SHP77 treated with DMSO at 0.1 percent for 48 hours (cell line): ENCODE measurements around the gene XPNPEP2.

ENCODE experiments used
- DNase-seq: peaks from one replicate; lab custom pipeline; 2025; lab: John Stamatoyannopoulos, UW

Gene XPNPEP2, protein sequence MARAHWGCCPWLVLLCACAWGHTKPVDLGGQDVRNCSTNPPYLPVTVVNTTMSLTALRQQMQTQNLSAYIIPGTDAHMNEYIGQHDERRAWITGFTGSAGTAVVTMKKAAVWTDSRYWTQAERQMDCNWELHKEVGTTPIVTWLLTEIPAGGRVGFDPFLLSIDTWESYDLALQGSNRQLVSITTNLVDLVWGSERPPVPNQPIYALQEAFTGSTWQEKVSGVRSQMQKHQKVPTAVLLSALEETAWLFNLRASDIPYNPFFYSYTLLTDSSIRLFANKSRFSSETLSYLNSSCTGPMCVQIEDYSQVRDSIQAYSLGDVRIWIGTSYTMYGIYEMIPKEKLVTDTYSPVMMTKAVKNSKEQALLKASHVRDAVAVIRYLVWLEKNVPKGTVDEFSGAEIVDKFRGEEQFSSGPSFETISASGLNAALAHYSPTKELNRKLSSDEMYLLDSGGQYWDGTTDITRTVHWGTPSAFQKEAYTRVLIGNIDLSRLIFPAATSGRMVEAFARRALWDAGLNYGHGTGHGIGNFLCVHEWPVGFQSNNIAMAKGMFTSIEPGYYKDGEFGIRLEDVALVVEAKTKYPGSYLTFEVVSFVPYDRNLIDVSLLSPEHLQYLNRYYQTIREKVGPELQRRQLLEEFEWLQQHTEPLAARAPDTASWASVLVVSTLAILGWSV

DNA sequence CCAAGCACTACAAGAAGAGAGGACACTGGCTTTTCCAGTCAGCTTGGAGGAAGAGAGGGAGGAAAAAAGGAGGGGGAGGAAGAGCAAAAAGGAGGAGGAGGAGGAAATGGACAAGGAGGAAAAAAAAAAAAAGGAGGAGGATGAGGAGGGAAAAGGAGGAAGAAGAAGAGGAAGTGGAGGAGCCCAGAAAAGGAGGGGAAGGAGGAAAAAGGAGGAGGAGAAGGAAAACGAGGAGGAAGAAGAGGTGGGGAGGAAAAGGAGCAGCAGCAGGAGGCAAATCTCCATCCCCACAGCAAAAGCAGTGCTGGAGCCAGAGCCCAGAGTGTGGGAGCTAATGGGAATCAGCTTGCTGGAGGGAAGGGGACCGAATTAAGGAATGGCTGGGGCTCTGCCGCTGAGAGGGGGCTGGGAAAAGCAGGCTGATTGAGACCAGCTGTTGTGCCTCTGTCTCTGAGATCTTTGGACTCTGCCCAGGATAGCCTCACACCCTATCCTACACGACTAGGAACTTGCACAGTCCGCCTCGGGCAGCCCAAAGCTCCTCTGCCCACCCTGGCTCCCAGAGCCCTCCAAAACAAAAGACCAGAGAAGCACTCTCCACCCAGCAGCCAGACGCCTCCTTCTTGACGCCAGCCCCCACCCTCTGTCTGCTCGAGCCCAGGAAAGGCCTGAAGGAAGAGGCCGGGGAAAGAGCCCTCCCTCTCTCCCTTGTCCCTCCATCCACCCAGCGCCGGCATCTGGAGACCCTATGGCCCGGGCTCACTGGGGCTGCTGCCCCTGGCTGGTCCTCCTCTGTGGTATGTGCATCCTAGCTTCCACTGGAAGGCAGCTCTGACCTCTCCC, at the start of gene XPNPEP2:
TSS of gene XPNPEP2 (plus strand) at position 514 of the 843 bp plus-strand sequence. CDS start at position 749, 235 bp downstream.
- no peak for DNase-seq

DNA sequence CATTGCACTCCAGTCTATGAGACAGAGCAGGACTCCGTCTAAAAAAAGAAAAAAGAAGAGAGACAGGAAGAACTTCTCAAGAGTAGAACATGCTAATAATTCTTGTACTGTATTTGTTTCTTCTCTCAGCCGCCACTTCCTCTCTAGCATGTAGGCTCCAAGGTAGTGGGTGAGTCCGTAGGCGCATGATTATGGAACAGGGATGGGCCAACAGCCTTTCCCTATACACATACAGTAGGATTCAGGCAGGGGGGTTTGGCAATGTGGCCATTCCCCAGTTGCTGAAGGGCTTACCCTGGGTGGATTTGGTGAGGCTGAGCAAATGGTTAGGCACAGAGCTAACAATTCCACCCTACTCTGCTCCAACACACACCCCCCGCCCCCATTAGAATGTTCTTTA, 49.0 kb upstream of the XPNPEP2 start:
- no peak for DNase-seq

DNA sequence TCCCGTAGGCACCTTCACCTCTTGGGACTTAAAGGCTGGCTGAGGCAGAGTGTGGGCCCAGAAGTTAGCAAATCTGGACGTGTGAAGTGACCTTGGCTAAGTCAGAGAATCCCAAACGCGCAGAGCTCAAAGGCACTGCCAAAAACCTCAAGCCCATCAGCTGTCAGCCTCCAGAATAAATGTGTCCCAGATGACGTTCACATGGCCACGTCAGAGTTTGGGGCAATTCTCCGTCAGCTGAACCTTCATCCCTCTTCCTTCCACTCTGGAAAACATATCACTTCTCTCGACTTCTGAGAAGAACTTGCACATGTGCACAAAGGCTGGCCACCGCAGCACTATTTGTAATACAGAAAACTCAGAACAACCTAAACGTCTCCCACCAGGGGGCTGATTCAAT, 48.3 kb upstream of the XPNPEP2 start:
- no peak for DNase-seq

DNA sequence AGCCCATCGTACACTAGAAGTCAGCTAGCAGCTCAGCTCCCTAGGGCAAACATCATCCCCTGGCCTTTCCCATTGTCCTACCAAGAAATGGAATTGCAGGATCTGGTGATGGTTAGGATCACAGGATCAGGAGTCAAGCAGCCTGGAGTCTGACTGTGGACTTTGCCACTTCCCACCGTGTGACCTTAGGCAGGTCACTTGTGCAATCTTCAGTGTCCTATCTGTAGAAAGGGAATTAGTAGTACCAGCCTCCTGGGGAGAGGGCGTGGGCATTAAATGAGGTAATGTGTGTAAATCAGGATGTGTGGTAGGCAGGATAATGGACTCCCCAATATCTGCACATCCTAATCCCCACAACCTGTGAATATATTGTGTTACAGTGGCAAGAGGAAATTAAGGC, 45.4 kb upstream of the XPNPEP2 start:
- no peak for DNase-seq

DNA sequence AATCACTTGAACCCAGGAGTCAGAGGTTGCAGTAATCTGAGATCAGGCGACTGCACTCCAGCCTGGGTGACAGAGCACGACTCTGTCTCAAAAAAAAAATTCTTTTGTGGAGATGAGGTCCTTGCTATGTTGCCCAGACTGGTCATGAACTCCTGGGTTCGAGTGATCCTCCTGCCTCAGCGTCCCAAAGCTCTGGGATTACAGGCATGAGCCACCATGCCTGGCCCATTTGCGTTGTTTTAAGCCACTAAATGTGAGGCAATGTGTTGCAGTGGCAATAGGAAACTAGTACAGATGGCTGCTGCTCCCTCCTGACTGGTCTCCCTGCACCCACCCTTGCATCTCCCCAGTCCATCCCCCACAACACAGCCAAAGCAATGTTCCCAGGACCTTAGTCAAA, 44.0 kb upstream of the XPNPEP2 start:
- no peak for DNase-seq

DNA sequence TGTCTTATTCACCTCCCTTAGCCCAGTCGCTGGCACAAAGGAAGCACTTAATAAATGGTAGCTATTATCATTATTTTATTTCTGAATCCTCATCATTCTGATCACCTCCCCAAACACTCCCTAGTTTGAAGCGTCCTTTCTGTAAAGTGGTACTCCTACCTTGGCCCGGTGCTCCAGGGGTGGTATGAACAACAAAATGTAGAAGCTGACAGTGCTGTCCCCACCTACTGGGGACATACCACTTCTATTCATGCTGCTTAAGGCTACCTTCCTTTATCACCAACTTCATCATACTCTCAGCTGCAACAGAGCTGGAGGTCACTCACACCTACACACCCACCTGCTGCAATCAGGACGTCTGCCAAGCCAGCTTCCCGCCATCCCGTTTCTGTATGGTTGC, 43.2 kb upstream of the XPNPEP2 start:
- DNase-seq = no peak

DNA sequence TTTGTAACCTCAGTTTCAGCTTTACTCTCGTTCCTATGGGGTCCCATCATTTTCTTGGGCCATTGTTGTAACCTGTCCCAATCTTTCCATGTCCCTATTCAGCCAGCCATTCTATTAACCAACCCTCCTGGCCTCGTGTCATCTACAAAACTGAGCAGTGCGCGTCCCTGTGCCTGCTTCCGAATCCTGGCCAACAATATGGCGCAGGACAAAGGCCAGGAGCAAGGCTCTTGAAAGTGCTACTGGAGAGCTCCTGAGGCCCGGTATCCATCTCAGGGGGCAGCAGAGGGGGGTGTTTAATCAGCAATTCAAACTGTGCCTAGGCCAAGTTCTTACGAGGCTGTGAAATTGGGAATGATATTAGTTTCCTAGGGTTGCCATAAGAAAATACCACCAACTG, 42.8 kb upstream of the XPNPEP2 start:
- DNase-seq = no peak

DNA sequence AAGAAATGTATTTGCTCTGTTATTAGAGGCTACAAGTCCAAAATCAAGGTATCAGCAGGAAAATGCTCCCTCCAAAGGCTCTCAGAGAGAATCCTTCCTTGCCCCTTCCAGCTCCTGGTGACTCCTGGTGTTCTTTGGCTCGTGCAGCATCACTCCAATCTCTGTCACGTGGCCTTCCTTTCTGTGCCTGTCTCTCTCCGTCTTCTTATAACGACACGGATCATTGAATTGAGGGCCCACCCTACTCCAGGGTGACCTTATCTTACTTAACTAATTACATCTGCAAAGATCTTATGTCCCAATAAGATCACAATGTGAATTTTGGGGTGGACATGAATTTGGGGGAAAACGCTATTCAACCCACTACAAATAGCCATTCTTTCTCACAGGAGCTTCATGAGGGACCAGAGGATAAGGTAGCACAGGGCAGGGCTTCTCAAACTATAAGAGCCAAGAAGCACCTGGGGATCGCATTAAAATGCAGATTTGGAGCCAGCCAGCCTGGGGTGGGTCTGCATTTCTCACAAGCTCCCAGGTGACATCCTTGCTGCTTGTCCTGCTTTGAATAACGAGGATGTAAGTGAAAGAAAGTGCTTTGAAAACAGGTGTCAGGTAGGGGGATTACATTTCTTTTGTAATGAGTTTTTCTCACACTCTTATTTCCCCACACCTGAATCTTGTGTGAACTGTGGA, 42.2 kb upstream of the XPNPEP2 start:
- no peak for DNase-seq

DNA sequence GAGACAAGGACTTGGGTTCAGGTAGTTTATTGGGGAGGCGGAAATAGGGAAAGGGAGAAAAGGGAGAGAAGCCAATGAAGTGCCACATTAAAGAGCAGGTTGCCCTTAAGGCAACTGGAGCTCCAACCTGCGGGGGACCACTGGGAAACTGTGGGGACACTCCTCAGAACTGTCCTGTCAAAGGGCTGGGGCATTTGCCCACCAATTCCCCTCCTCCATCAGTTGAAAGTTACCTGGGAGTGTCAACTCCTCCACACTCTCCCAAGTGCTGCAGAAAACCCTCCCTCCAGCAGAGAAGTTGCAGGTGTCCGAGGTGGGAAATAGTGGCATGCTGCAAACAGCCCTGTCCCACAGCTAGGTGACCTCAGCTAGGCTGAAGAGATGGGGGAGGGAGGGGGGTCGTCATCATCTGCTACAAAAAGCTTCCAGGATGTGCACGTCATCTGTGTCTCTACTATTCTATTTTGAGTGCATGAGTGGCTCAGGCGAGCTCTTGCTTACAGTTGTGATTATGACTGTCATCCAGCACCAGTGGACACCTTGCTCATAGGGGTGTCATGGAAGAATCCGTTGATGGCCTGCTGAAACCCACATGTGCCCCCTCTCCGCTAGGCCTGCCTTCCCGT, 41.5 kb upstream of the XPNPEP2 start:
- DNase-seq = no peak

DNA sequence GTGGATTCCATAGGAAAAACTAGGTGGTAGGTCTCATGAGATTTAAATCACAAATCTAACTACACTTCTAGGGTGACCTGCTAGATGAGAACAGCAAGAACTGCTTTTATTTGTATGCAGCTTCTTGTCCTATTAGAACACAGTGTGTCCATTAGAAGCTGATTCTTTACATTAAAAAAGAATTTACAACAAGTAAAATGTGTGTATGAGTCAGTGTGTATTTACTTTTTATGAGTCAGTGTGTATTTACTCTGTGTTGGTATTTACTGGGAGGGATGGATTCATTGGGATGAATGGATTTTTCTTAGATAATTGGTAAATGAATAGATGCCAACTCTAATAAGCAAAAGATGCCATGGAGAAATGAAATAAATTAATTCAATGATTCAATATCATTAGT, 40.6 kb upstream of the XPNPEP2 start:
- DNase-seq = no peak

DNA sequence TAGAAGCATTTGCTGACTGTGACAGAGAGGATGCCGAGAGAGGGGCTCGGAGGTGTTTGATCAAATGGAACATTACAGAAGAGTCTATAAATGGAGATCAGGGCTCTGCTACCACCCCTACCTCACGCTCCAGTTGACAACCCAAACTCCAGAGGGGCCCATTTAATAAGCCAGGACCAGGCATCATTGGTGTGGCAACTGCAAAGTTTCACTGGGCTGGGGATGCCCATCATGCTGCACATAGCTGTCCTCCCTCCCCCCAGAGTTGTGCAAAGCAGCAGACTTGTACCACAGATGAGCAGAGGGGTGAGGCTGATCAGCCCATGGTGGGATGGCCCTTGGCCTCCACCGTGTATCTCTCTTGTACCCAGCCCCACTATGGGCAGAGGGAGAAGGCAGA, 38.2 kb upstream of the XPNPEP2 start:
- DNase-seq = no peak

DNA sequence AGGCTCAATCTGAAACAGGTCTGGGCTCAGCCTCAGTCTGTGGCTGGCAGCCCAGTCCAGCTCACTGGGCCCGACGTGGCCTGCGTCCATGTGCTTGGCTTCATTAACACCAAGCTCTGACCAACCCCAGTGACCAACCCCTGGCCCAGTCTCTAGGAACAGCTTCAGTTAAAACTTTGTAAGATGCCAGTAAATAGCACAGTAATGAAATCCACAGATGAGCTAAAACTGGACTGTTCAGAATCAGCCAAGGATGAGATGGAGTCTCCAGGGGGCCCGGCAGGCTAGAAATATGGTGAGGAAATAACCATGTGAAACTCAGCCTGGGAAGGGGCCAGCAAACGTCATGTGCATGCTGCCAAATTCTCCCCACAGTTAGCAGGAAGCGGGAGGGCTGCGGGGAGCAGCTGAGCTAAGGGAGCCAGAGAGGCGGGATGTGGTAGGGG, 37.1 kb upstream of the XPNPEP2 start:
- DNase-seq = no peak

DNA sequence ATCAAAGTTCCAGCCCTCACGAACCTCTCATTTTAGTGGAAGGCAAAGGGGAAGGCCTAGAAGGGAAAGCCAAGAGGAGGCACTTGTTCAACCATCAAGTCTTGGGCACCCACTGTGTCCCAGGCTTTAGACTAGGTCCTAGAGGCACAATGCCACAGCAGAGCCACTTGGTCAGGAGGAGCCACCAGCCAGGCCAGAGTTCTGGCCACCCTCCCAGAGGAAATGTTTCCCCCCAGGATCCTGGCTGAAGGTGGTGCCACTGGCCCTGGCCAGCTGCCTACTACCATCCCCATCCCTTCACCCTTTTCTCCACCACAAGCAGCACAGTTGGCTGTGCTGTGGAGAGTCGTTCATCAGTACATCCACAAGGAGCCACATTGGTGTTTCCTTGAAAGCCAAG, 34.3 kb upstream of the XPNPEP2 start:
- DNase-seq = no peak

DNA sequence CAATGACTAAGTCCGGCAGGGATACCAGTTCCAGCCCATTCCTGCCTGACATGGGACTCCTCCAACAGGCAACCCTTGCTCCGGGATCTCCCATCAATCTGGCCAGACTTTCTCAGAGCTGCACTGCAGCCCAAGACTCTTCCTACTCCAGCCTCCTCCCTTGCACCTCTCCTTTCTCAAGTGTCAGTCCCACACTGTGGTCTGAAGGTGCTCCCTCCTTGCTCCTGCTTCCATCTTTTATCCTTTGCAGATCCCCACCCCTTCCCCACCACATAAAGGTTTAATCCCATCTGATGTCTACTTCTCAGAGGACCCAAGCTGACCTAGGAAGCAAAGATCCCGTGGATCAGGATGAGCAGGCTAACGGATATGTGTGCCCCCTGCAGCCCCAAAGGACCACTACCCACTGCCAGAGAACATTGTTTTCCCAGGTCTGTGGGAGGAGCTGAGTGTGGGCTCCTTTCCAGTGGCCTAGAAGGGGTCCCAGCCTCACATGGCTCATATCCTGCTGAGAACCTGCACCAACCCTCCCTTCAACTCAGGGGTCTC, 33.3 kb upstream of the XPNPEP2 start:
- no peak for DNase-seq

DNA sequence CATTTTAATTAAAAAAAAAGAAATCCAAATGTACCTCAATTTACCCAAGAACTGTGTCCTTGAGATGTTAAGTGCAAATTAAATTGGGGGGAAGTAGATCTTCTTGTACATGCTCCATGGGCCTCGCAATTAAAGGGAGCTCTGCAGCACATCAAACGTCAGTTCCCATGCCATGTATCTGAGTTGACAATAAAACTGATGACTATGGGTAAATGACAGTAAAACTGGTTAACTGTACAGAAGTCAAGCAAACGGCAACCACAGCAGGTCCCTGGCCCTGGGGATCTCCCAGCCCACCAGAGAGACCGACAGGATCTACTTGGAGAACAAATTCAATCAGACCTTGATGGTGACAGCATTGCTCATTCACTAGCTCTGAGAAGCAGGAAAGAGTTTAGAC, 32.8 kb upstream of the XPNPEP2 start:
- no peak for DNase-seq

DNA sequence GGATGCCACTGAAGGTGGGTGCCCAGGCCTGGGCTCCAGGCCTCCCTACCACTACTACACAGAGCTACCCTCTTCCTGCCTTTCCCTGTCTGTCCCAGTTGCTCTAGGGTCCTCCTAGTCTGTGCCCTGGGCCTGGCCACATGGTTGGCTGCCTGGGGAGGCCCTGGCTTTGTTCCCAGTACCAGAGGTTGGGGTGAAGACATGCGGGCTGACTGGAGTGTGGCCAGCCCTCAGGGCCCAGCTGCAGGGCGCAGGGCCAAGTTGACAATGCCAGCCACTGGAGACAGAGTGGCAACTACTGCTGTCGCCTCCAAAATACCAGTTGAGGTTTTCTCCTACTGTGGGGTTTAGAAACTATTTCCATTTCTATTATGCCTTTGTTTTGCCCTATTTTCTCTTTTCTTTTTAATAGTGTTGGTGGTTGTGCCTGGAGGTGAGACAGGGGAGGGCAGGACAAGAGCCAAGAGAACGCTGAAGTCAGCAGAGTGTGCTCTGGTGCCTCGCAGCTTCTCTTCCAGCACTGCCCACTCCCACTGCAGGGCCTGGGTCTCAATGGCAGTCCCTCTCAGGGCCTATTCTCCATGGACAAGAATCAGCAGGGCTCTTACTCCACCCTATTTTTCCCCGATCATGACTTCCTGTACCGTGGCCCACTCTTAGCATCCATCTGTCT, 32.2 kb upstream of the XPNPEP2 start:
- no peak for DNase-seq

DNA sequence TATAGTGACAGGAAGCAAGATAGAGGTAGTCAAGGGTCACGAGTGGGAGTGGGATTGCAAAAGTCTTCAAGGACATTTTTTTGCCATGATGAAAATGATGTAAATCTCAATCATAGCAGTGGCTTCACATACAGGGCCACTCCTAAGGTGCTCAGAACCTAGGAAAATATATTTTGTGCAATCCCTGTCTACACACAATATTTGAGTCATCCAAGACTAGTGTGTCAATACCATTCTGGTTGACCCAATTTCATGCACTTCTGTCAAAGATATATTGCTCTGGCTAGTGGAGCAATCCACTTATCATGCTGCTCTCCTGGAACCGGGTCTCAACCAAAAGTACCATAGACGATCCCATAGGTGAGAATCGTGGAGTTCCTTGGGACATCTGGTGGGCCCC, 24.2 kb upstream of the XPNPEP2 start:
- DNase-seq = no peak

DNA sequence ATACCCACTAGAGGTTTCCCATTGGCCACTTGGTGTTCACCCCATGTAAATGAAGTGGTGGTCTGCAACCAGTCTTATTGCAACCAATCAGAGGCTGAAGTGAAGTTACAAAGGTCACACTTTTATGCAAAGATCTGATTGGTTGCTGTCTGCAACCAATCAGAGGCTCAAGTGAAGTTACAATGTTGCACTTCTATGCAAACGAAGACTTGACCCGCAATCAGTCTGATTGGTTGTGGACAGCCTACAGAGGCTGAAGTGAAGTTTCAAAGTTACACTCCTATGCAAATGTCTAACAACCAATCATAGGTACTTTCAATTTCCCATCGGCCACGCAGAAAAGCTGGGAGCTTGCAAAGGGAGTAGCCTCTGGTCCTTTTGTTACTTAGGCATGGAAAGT, 22.3 kb upstream of the XPNPEP2 start:
- DNase-seq = no peak

DNA sequence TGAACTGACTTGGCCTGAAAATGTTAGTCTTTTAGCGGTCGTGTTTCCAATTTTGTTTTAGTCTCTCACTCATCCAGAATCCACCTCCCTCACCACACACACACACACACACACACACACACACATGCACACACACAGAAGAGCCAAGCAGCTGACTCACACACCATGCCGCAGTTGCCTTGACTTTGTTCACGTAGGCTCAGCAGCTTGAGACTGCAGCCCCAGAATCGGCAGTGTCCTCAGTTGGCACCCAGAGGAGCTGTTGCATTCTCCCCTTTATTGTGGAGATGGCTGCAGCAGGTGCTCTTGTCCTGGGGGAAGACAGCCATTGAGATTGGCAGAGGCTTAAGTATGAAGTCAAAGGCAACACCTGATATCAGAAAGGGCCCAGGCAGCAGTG, 20.9 kb upstream of the XPNPEP2 start:
- no peak for DNase-seq

DNA sequence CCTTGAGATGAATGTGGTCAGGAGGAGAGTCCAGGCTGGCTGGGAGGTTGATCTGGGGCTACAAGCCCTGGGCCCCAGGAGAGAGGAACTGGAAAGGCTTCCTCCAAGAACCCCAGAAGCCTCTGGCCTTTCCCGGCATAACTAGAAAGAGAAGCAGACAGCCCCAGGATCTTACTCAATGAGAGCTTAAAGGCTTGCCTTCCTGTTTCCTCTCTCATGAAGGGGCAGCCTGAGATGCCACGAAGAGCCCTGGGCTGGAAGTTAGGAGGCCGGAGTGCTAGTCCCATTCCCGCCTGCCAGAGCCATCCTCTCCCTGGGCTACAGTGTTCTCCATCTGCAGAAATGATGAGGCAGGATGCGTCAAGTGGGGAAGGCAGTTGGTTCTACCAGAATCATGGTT, 20.1 kb upstream of the XPNPEP2 start:
- DNase-seq = no peak

DNA sequence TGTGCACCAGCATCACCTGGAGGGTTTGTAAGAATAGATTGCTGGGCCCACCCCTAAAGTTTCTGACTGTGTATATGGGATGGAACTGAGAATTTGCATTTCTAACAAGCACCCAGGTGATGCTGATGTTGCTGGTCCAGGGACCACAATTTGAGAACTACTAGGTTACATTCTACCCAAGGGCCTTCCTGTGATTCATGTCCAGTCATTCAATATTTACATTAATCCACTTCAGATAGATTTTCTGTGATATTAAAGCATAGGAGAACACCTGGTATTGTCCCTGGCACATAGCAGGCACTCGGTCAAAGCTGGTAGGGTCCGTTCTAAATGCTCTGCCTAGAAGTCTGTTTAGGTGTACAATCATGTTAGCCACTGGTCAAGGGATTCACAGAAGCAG, 19.5 kb upstream of the XPNPEP2 start:
- DNase-seq = no peak
